Body of pancreas (tissue), 4 donors: Measurements from ENCODE around the gene ARHGDIB.

Experiments
- CTCF ChIP-seq, 7 experiments: fragments of 450-650 bp in 4 of 7; fragments of 200-600 bp in 3 of 7; sonication (generic) in 3 of 7; IDR thresholded peaks; one replicate each; pipeline ENCODE4 v1.5.1; 2016 to 2019; ENCODE audit warnings: antibody characterized with exemption in 7 of 7
- POLR2A ChIP-seq, 3 donors: fragments of 450-650 bp; IDR thresholded peaks; one replicate each; pipeline ENCODE4 v1.6.1; 2016; ENCODE audit warnings: antibody characterized with exemption in 3 of 3, mild to moderate bottlenecking in 2 of 3

GRCh38 chr12:14946861-14947260 lies 14.5 kb downstream of the ARHGDIB start:
- TF ChIP-seq CTCF (IDR thresholded peaks at IDR 0.05) (no peak), POLR2A (IDR thresholded peaks at IDR 0.05) (no peak)
